ENCODE results near the gene IFT81.
"Not testable (repeated sequence)": the region's sequence is repeated elsewhere in the genome, so short reads cannot be mapped to it uniquely, and the experiment has no call there.

Gene IFT81

DNA sequence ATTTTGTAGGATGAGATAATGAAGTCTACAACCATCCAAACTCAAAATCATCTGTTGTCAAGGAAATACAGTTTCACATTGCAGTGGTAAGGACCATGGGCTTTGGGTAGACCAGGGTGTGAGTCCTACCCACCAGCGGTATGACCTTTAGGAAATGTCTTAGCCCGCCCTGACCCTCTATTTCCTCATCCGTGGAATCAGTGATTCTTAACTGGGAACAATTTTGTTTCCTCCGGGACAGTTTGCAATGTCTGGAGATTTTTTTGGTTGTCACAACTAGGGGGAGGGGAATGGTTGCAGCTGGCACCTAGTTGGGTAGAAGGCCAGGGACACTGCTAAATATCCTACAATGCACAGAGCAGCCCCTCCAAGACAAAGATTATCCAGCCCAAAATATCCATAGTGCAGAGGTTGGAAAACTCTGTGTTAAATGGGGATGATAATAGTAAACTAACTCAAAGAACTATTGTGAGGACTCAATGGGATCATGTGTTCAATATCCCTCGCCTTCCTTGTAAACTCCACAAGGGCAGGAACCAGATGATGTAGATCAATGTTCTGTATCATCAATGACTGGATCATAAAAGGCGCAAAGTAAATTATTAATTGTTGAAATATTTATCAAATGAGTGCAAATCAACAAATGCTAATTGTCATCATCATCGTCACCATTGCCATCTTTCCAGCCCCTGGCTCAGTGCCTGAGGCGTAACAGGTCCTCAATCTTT, 15.7 kb upstream of the IFT81 start:
- DNase-seq (ENCODE audit: low read depth, low spot score): no peak

DNA sequence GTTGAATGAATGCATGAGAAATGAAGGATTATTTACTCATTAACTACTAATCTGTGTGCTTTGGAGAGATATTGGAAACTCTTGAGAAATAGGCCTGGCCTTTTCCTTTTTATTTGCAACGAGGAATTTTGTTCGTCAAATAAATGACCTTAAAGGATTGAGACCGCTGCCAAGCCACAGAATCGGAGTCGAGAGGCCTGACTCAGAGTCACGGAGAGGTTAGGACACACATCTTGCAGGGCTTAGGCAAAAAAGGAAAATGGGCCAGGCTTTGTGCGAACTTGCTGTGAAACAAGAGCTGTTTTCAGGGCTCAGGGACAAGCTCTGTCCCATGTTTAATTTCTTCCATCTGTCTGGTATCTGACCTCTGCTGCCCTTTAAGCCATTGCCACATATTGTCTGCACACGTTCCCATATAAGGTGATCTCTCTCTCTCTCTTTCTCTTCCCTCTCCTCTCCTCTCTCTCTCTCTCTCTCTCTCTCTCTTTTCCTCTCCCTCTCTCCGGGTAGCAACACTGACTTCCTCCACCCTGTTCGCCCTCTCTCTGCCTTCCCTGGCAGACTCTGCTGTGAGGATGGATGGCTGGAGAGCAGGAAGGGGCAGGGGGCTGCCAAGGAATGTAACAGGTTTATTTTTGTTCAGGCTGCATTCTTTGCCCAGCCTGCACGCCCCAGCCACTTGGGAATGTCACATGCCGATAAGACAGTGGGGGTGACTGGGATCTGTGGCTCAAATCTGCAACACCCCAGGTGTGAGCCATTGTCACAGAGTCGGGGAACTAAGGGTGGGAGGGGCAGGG, 14.9 kb upstream of the IFT81 start:
- DNase-seq (ENCODE audit: low read depth, low spot score): no peak

GRCh38 chr12:110109837-110110535, 14.2 kb upstream of the IFT81 start:
- DNase-seq (ENCODE audit: low read depth, low spot score): no peak

DNA sequence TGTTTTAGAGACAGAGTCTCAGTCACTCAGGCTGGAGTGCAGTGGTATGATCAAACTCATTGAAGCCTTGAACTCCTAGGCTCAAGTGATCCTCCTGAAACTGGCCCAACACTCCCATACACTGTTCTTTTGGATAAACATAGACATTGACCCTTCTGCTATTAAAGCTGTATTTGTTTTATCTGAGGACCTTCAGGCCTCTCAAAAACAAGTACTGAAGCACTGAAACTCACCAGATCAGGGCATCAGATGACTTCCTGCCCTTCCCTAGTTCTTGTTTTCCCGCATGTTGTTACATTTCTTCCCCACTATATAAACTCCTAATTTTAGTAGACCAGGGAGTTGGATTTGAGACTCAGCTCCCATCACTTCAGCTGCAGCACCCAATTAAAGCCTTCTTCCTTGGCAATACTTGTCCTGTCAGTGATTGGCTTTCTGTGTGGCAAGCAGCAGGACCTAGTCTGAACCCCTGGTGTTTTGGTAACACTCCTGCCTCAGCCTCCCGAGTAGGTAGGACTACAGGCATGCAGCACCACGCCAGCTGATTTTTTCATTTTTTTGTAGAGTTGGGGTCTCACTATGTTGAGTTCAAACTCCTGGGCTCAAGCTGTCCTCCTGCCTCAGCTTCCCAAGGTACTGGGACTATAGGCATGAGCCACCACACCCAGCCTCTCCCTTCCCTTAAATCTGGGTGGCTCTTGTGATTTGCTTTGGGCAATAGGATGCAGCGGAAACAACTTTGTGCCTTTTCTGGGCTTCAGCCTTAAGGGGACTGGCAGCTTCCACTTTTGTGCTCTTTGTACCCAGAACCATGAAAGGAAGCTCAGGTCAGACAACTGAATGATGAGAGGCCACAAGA, 12.5 kb upstream of the IFT81 start:
- no peak for DNase-seq (ENCODE audit: low read depth, low spot score)

DNA sequence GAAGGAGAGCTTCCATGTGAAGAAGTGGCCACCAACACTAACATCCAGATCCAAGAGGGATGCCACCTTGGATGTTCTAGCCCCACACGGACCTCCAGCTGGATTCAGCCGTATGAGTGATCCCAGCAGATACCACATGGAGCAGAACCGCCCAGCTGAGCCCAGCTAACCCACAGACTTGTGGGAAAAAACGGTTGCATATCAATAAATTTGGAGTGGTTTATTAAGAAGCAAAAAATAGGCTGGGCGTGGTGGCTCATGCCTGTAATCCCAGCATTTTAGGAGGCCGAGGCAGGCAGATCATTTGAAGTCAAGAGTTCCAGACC, 11.9 kb upstream of the IFT81 start:
- no peak for DNase-seq (ENCODE audit: low read depth, low spot score)

DNA sequence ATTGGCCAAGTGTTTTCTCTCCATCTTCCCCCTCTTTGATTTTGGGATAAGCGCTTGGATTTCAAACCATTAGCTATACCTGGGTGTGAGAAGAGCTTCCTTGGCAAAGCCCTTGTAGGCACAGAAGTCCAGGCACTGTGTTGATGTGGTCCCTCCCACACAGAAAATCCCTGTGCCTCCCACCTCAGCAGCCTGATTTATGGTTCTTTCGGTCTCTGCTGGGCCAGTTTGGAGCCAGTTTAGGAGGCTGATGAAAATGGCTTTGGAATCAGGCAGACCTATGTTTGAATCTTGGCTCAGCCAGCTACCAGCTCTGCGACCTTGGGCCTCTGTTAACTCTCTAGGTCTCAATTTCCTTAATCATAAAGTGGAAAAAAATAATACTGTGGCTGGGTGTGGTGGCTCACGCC, 9.6 kb upstream of the IFT81 start:
- DNase-seq (ENCODE audit: low read depth, low spot score): no peak

GRCh38 chr12:110115675-110116074, 8.5 kb upstream of the IFT81 start:
- DNase-seq (ENCODE audit: low read depth, low spot score): no peak

DNA sequence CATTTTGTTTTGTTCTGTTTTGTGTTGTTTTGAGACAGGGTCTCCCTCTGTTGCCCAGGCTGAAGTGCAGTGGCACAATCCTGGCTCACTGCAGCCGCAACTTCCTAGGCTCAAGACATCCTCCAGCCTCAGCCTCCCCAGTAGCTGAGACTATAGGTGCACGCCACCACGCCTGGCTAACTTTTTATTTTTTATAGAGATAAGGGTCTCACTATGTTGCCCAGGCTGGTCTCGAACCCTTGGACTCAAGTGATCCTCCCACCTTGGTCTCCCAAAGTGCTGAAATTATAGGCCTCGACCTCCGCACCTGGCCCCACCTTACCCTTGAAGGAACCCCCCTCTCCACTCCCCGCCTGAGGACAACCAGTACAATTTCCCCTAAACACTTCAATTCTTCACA, 7.5 kb upstream of the IFT81 start:
- no peak for DNase-seq (ENCODE audit: low read depth, low spot score)

DNA sequence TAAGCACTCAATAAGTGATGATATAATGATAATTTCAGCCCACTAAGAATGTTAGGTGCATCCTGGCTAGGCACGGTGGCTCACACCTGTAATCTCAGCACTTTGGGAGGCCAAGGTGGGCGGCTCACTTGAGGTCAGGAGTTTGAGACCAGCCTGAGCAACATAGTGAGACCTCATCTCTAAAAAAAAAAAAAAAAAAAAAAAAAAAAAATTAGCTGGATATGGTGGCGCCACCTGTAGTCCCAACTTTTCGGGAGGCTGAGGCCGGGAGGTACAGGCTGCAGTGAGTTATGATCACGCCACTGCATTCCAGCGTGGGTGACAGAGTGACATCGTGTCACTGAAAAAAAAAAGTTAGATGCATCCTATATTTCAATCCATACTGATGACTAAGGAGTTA, 6.9 kb upstream of the IFT81 start:
- DNase-seq (ENCODE audit: low read depth, low spot score): not testable (repeated sequence)

- DNase-seq (ENCODE audit: low read depth, low spot score): no peak
These were observed 6.0 kb upstream of the IFT81 start for GRCh38 chr12:110117956-110118685.

GRCh38 chr12:110122929-110123328, 1.2 kb upstream of the IFT81 start:
- DNase-seq (ENCODE audit: low read depth, low spot score): no peak

DNA sequence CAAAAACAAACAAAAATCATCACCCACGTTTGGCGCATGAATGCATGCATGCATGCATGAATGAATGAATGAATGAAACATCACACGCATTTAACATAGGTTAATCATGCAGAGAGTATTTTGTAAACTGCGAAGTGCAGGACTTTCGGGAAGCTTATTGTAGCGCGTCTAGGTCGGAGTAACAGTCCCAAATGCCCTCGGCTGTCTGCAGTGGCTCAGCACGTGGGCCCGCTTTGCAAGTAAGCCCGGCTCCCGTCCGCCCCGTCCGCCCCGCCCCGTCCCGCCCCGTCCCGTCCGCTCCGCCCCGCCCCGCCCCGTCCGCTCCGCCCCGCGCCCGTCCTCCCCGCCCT, 263 bp upstream of the IFT81 start:
- no peak for DNase-seq (ENCODE audit: low read depth, low spot score)

- DNase-seq (ENCODE audit: low read depth, low spot score): no peak
These were observed 2.4 kb downstream of the IFT81 start for GRCh38 chr12:110126557-110126956.

DNA sequence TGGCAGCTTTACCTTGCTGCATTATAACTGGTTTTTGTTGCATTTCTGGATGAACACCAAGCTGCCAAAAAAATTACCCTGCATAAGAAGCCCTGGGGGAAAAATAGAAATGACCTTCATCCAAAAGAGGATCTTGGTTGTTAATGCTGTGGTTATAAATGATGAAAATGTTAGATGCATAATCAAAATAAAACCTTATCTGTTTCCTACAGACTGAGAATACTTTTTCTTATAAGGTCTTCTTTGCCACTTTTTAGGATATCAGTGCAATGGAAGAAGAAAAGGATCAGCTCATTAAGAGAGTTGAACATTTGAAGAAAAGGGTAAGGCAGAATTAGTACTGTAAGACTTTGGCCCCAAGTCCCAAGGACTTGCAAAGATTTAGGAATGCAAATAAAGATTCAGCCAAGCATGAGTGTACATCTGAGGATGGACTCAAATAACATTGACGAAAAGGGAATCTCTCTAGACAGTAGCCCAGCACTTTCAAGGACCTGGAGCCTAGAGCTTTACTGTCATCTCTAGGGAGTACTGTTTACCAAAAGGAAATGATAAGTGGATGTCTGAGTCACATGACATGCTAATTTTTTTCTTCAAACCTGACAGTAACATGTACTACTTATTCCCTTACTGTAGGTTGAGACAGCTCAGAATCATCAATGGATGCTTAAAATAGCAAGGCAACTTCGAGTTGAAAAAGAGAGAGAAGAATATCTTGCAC, 10.7 kb downstream of the IFT81 start:
- no peak for DNase-seq (ENCODE audit: low read depth, low spot score)

DNA sequence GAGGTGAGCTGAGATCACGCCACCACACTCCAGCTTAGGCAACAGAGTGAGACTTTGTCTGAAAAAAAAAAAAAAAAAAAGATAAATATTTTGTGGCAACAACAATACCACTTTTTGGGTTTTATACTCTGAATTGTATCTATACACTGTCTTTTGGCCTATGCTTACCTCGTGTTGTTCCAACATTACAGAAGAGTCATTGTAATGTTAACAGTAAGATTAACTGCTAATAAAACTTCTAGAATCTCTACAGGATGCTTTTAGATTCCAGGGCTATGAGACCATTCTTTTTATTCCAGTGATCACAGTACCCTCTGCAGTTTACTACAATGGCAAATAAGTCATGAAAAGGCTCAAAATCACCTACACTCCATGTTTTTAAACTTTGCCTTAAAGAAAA, 11.6 kb downstream of the IFT81 start:
- no peak for DNase-seq (ENCODE audit: low read depth, low spot score)

- DNase-seq (ENCODE audit: low read depth, low spot score): no peak
These were observed 13.6 kb downstream of the IFT81 start for GRCh38 chr12:110137786-110138185.

GRCh38 chr12:110141389-110141788, 17.2 kb downstream of the IFT81 start:
- DNase-seq (ENCODE audit: low read depth, low spot score): no peak

DNA sequence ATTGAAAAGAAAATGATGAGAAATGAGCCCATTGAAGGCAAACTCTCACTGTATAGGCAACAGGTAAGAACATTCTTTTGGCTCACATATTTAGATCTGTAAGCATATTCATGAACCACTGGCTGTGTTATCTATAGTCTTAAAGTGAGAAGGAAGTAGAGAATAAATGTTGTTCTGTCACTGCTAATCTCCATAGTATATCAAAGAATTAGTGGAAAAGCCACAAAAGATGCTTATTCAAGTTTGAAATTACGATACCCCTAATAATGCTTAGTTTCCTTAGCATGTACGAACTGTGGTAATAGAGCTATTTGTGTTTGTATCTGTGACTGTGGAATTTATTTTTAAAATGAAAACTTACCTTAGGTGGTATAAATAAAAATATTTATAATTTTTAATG, 22.8 kb downstream of the IFT81 start:
- DNase-seq (ENCODE audit: low read depth, low spot score): no peak

DNA sequence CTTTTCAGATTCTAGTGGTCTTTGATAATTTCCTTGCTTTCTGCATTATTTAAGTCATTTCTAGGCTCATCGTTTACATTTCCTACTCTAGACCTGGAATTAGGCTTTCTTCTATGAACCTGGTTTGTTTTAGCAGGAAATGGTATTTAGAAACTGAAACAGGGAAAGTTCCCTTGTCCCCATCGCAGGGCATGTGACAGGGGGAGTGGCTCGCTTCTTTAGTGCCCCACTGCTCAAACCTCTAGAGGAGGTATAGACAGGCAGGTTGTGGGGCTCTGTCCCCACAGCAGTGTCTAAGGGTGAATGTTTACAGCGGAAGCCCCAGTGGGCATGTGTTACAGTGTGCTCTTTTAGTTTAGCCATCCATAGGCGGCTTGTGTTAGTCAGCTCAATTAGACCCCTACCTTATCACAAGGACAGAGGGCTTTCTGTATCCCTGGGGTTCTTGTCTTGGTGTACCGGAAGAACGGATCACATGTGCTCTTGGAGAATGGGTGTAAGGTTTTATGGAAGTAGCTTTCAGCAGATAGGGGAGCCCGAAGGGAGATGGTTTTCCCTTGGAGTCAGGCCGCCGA, 25.0 kb downstream of the IFT81 start:
- no peak for DNase-seq (ENCODE audit: low read depth, low spot score)

DNA sequence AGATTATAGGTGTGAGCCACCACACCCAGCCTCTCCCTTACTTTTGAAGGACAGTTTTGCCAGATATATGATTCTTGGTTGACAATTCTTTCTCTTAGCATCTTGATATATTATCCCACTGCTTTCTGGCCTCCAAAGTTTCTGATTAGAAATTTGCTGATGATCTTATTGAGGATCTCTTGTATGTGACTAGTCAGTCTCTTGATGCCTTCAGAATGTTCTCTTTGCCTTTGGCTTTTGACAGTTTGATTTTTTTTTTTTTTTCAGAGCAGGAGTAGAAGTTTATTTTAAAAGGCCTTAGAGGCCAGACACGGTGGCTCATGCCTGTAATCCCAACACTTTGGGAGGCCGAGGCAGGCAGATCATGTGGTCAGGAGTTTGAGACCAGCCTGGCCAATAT, 32.6 kb downstream of the IFT81 start:
- DNase-seq (ENCODE audit: low read depth, low spot score): no peak
